ENCODE results near the gene NCS1.

Gene NCS1

DNA sequence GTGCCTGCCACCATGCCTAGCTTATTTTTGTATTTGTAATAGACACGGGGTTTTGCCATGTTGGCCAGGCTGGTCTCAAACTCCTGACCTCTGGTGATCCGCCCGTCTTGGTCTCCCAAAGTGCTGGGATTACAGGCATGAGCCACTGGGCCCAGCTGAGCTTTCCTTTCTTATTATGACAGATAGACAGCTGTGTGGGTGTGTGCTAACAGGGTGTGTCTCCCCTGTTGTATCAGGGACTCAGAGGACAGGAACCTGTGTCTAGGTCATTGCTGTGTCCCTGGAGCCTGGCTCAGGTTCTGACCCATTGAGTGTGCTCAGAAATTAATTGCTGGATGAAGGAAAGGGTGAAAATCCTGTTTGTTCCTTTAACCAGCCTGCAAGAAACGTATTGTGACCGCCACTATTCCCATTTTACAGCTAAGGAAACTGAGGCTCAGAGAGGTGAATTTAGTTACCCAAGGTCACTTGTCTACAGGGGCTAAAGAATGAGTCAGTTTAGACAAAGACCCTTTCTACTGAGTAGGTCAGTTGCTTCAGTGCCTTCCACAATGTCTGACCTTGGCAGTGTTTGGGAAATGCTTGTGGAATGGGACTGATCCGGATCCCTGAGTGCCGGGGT lies 16.8 kb downstream of the NCS1 start:
- no peak for DNase-seq (ENCODE audit: low read depth, low spot score)
- TF ChIP-seq CTCF (IDR thresholded peaks at IDR 0.05; ENCODE audit: low read depth, low read length), result no peak
- H3K4me3 ChIP-seq (ENCODE audit: low read depth, low read length), result no peak overlapping the region
- in situ Hi-C loops (cut with HindIII; ENCODE audit: low sequenced_read_pairs), result no loop called here

GRCh38 chr9:130189840-130190239 lies 17.6 kb downstream of the NCS1 start:
- in situ Hi-C loops (cut with HindIII; ENCODE audit: low sequenced_read_pairs), result no loop called here
- TF ChIP-seq CTCF (IDR thresholded peaks at IDR 0.05; ENCODE audit: low read depth, low read length), result no peak
- DNase-seq (ENCODE audit: low read depth, low spot score), result peak; percentile 85
- H3K4me3 ChIP-seq (ENCODE audit: low read depth, low read length), result no peak overlapping the region

DNA sequence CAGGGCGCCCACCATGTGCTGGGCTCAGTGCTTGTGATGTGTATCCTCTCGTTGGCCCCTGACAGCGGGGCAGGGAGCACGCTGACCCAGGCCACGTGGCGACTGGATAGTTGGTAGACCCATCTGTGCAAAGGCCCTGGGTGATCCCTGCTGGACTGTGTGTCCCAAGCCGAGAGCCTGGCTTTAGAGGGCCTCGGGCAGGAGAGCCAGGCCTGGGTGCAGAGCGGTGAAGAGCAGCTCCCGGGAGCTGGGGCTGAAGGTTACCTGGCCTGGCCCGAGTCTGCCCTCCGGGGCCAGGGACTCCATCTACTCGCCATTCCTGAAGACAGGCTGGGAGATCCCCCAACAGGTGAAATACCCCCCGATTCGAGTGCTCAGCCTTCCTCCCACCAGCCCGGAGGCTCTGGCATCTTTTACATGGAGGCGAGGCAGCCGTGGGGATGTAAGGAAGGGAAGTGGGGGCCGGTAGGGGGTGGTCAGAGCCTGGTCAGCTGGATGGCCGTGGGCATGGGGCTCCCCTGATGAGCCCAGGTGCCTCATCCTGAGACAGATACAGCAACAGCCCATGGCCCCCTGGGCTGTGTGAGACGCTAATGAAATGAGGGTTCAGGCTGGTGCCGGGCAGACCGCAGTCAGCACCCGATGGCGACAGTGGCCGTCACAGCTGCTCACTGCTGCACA lies 19.0 kb downstream of the NCS1 start:
- no peak for TF ChIP-seq CTCF (IDR thresholded peaks at IDR 0.05; ENCODE audit: low read depth, low read length)
- in situ Hi-C loops (cut with HindIII; ENCODE audit: low sequenced_read_pairs), result no loop called here
- no peak for DNase-seq (ENCODE audit: low read depth, low spot score)
- H3K4me3 ChIP-seq (ENCODE audit: low read depth, low read length), result no peak overlapping the region

GRCh38 chr9:130191749-130192120 lies 19.5 kb downstream of the NCS1 start:
- in situ Hi-C loops (cut with HindIII; ENCODE audit: low sequenced_read_pairs), result no loop called here
- H3K4me3 ChIP-seq (ENCODE audit: low read depth, low read length), result no peak overlapping the region
- TF ChIP-seq CTCF (IDR thresholded peaks at IDR 0.05; ENCODE audit: low read depth, low read length), result no peak
- no peak for DNase-seq (ENCODE audit: low read depth, low spot score)

DNA sequence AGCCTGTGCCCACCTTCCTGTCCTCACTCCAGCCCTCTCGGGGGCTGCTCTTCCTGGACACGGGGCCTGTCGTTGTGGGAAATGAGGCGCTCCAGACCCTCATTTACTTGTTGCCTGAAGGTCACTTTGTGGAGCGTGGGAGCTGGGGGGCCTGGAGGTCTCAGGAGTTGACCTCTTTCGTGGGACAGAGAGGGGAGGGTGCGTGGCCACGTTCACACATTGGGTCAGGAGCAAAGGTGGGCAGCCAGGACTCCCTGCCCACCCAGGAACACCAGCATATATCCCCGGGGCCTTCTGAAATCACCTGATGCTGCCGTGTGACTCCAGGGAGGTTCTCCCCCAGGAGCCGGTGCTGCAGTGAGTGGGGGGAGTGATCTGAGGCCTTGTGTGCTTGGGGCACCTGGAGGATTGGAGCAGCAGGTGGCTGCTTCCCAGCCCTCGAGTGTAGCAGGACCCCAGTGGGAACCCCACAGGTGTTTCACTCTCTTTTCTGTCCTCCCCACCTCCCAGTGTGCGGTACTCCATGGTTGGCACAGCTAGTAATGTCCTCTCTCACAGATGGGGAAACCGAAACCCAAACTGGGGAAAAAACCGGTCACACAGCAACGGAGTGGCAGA lies 20.3 kb downstream of the NCS1 start:
- H3K4me3 ChIP-seq (ENCODE audit: low read depth, low read length), result no peak overlapping the region
- no peak for TF ChIP-seq CTCF (IDR thresholded peaks at IDR 0.05; ENCODE audit: low read depth, low read length)
- DNase-seq (ENCODE audit: low read depth, low spot score), result no peak
- in situ Hi-C loops (cut with HindIII; ENCODE audit: low sequenced_read_pairs), result no loop called here

DNA sequence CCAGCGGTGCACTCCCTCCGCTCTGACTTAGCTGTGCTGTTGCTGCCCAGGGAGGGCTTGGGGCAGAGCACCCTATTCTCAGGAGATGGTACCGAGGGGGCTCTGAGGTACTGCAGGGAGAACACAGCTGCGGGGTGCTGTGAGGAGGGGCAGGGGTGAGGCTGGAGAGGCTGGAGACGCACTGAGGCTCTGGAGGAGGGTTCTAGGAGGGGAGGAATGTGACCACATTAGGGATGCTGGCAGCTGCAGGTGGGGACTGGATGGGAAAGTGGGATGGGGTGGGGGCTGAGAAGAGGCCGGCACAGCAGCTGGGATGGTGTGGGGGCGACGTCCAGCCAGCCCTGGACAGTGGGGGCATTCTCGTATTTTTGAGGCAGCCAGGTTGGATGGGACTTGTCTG lies 20.9 kb downstream of the NCS1 start:
- DNase-seq (ENCODE audit: low read depth, low spot score), result no peak
- in situ Hi-C loops (cut with HindIII; ENCODE audit: low sequenced_read_pairs), result no loop called here
- TF ChIP-seq CTCF (IDR thresholded peaks at IDR 0.05; ENCODE audit: low read depth, low read length), result no peak
- no peak overlapping the region for H3K4me3 ChIP-seq (ENCODE audit: low read depth, low read length)

All from astrocyte of the spinal cord (primary cell).